Liver (tissue), 9 donors: ENCODE measurements around the gene GLT1D1. TPM values are rescaled to one million over a fixed set of nuclear protein-coding genes. Genes with fewer than 3 reads are reported as not detected.
A peak's percentile ranks its signal among the peaks of the same experiment; 100 is the strongest.

Source experiments
- DNase-seq: peaks from one replicate; pipeline ENCODE4 v3.0.0-alpha.2; 2017; ENCODE audit warnings: low spot score
- H3K27ac ChIP-seq, 2 donors: one replicate each; pipeline ENCODE4 v1.7.0; 2013; ENCODE audit warnings: inconsistent platforms in 2 of 2, low read length in 2 of 2, control low read depth in 1 of 2, low read depth in 1 of 2, mild to moderate bottlenecking in 1 of 2
- H3K27me3 ChIP-seq, 4 donors: one replicate each; pipeline versions ENCODE4 v1.6.1 to v1.7.0; 2013; ENCODE audit warnings: low read length in 3 of 4, inconsistent platforms in 1 of 4, mild to moderate bottlenecking in 1 of 4, moderate library complexity in 1 of 4; ENCODE audit not compliant: control insufficient read depth in 4 of 4, insufficient read depth in 4 of 4
- H3K36me3 ChIP-seq, 4 donors: one replicate each; pipeline versions ENCODE4 v1.6.1 to v1.7.0; 2013; ENCODE audit warnings: low read length in 3 of 4, mild to moderate bottlenecking in 3 of 4, low read depth in 1 of 4, moderate library complexity in 1 of 4; ENCODE audit not compliant: control insufficient read depth in 4 of 4, insufficient read depth in 3 of 4
- H3K4me1 ChIP-seq, 4 donors: one replicate each; pipeline versions ENCODE4 v1.6.1 to v1.7.0; 2013; ENCODE audit warnings: low read length in 3 of 4, mild to moderate bottlenecking in 3 of 4, moderate library complexity in 1 of 4; ENCODE audit not compliant: control insufficient read depth in 4 of 4, insufficient read depth in 4 of 4
- H3K4me3 ChIP-seq, 3 donors: one replicate each; pipeline versions ENCODE4 v1.6.1 to v1.7.0; 2013; ENCODE audit warnings: low read length in 3 of 3, control low read depth in 1 of 3, low read depth in 1 of 3, mild to moderate bottlenecking in 1 of 3
- H3K9ac ChIP-seq, 2 donors: one replicate each; pipeline ENCODE4 v1.7.0; 2013; ENCODE audit warnings: low read length in 2 of 2, mild to moderate bottlenecking in 2 of 2, moderate library complexity in 2 of 2, control low read depth in 1 of 2, low read depth in 1 of 2
- H3K9me3 ChIP-seq, 4 donors: one replicate each; pipeline versions ENCODE4 v1.6.1 to v1.7.0; 2013; ENCODE audit warnings: low read length in 3 of 4; ENCODE audit not compliant: control insufficient read depth in 4 of 4
- FOXA2 ChIP-seq: IDR thresholded peaks from 2 replicates; pipeline ENCODE4 v1.6.1; 2016; ENCODE audit warnings: antibody characterized with exemption
- GABPA ChIP-seq, 2 donors: IDR thresholded peaks in 1 of 2; conservative IDR thresholded peaks in 1 of 2; 2 replicates each; pipeline ENCODE4 v1.6.1; 2016; ENCODE audit warnings: antibody characterized with exemption in 2 of 2, mild to moderate bottlenecking in 1 of 2, moderate library complexity in 1 of 2
- HNF4A ChIP-seq, 2 donors: conservative IDR thresholded peaks; 2 replicates each; pipeline ENCODE4 v1.6.1; 2016; ENCODE audit warnings: antibody characterized with exemption in 2 of 2, mild to moderate bottlenecking in 2 of 2
- JUND ChIP-seq, 2 donors: IDR thresholded peaks; 2 replicates each; pipeline ENCODE4 v1.6.1; 2016; ENCODE audit warnings: antibody characterized with exemption in 2 of 2
- MAX ChIP-seq: IDR thresholded peaks from 2 replicates; pipeline ENCODE4 v1.6.1; 2016; ENCODE audit warnings: antibody characterized with exemption
- RAD21 ChIP-seq, 2 donors: IDR thresholded peaks; 2 replicates each; pipeline ENCODE4 v1.6.1; 2016; ENCODE audit warnings: antibody characterized with exemption in 2 of 2, mild to moderate bottlenecking in 2 of 2
- RXRA ChIP-seq, 2 donors: IDR thresholded peaks; 2 replicates each; pipeline ENCODE4 v1.6.1; 2017 to 2018; ENCODE audit warnings: antibody characterized with exemption in 2 of 2, mild to moderate bottlenecking in 1 of 2
- SP1 ChIP-seq: IDR thresholded peaks from 2 replicates; pipeline ENCODE4 v1.6.1; 2018; ENCODE audit warnings: antibody characterized with exemption, mild to moderate bottlenecking
- TAF1 ChIP-seq: conservative IDR thresholded peaks from 2 replicates; pipeline ENCODE4 v1.6.1; 2016; ENCODE audit warnings: antibody characterized with exemption, mild to moderate bottlenecking
- YY1 ChIP-seq: IDR thresholded peaks from 2 replicates; pipeline ENCODE4 v1.6.1; 2016; ENCODE audit warnings: antibody characterized with exemption, mild to moderate bottlenecking
- WGBS: extraction: QIAGEN DNeasy Blood & Tissue Kit; methylation state at CpG from one replicate; pipeline ENCODE4 v1.1.7; 2013; 5-methylcytosine and 5-hydroxymethylcytosine counted together
- polyA plus RNA-seq, 2 donors: library from polyadenylated mRNA; stranded (reverse) in 1 of 2; unstranded in 1 of 2; fragments of 200-250 nt in 1 of 2; fragments of >200 nt in 1 of 2; fragmentation: Nextera tagmentation in 1 of 2; extraction: Ambion mirVana in 1 of 2; gene quantifications; one replicate each; pipeline versions ENCODE4 v1.2.1 to v1.2.3, GENCODE V29; 2013 to 2015
- total RNA-seq, 2 donors: library from RNA; depleted of rRNA; stranded (reverse); fragments of >200 nt; gene quantifications; one replicate each; pipeline ENCODE4 v1.2.3, GENCODE V29; 2014
- TF ChIP-seq, protein P1 (sequence below): IDR thresholded peaks from 2 replicates; pipeline ENCODE4 v1.6.1; 2016; ENCODE audit warnings: antibody characterized with exemption
- TF ChIP-seq, protein P2 (sequence below): IDR thresholded peaks from 2 replicates; pipeline ENCODE4 v1.6.1; 2016; ENCODE audit warnings: antibody characterized with exemption, mild to moderate bottlenecking
- donor health status: healthy.
- donor health status: healthy.
- donor health status: healthy.
- donor health status: healthy.
- donor health status: healthy.

GLT1D1 gene
- total and polyA plus RNA-seq, 4 donors: 10.4 to 17.7 (median 13.9) TPM

DNA sequence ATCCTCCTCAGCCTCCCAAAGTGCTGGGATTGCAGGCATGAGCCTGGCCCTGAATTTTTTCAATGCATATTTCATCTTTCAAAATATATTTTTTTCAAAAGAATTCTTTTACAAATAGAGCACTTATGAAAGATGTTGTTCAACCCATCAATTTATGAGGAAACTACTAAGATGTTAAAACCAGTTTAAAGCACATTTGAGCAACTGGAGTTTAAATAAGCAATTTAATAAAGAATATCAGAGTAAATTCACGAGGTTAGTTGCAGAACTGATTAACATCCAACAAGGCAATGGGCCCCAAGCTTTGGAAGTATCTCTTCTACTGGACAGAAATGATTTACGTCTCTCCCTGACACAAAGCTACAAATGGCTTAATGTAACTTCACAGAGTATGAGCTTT, 23.3 kb downstream of the GLT1D1 start:
- H3K27ac ChIP-seq: no peak overlapping the region
- no peaks in the 10 kb centered on the region for H3K27me3 ChIP-seq
- WGBS: 86% methylated on average over 2 of the region's 2 CpGs
- H3K36me3 ChIP-seq: peaks cover 0 to 17% (median 10%) of the 10 kb centered on the region in 4 donors
- peaks cover 0 to 8% (median under 1%) of the 10 kb centered on the region in 4 donors for H3K9me3 ChIP-seq
- no peak for DNase-seq
- H3K9ac ChIP-seq: no peak overlapping the region
- peaks cover 0 to 15% (median 8%) of the 10 kb centered on the region in 4 donors for H3K4me1 ChIP-seq
- no peak overlapping the region for H3K4me3 ChIP-seq
- TF ChIP-seq RXRA (IDR thresholded peaks at IDR 0.05) (no peak), TAF1 (no peak), JUND (IDR thresholded peaks at IDR 0.05) (no peak)

DNA sequence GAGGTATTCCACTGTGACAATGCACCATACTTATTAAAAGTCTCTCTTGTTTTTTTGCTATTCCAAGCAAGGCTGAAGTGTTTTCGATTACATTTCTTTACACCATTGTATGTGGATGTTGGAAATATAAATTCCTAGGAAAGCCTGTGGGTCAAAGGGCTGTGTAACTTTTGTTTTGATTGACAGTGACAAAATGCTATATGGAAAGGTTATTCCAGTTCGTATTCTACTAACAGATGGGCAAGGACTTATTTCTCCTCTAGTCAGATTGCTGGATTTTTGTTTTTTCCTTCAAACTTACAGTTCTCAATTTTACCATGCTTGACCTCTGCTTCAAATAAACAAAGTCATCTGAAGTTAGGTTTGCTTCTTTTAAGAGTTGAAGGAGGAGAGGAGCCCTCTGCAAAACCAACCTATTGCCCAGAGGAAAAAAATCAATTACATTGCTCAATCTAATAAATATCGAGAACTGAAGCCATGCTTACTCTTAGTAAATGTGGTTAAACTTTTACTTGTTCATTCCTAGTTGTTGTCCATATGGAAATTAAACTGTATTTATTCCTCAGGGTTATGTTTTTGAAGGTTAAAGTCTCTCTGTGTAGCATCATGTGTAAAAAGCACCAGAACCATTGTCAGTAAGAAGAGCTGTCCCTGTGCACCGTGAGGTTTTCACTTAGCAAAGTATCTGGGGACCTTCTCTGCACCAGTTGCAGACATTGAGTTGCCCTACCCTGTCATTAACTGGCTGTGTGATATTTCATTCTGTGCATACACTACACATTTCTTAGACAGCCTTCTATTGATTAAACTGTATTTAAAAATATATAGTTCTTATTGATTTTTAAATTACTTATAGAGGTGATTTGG, 26.9 kb downstream of the GLT1D1 start:
- peaks cover 0 to 17% (median 10%) of the 10 kb centered on the region in 4 donors for H3K36me3 ChIP-seq
- peak overlapping the region; percentile 66 to 82 for H3K27ac ChIP-seq
- H3K4me1 ChIP-seq: peaks cover 0 to 12% (median 8%) of the 10 kb centered on the region in 4 donors
- no peak overlapping the region for H3K4me3 ChIP-seq
- peak overlapping the region; percentile 36 for H3K9ac ChIP-seq
- H3K27me3 ChIP-seq: no peaks in the 10 kb centered on the region
- H3K9me3 ChIP-seq: peaks cover 0 to 8% (median under 1%) of the 10 kb centered on the region in 4 donors
- no peak for DNase-seq
- WGBS: 31% methylated on average over 4 of the region's 4 CpGs
- peak; percentile 38 for TF ChIP-seq SP1
- TF ChIP-seq JUND (IDR thresholded peaks at IDR 0.05): peak in 1 of 2 donors; percentile 11
- TF ChIP-seq GABPA (IDR thresholded peaks at IDR 0.05 in 1 of 2, conservative IDR thresholded peaks at IDR 0.05 in 1 of 2): no peak
- TF ChIP-seq, protein P1, sequence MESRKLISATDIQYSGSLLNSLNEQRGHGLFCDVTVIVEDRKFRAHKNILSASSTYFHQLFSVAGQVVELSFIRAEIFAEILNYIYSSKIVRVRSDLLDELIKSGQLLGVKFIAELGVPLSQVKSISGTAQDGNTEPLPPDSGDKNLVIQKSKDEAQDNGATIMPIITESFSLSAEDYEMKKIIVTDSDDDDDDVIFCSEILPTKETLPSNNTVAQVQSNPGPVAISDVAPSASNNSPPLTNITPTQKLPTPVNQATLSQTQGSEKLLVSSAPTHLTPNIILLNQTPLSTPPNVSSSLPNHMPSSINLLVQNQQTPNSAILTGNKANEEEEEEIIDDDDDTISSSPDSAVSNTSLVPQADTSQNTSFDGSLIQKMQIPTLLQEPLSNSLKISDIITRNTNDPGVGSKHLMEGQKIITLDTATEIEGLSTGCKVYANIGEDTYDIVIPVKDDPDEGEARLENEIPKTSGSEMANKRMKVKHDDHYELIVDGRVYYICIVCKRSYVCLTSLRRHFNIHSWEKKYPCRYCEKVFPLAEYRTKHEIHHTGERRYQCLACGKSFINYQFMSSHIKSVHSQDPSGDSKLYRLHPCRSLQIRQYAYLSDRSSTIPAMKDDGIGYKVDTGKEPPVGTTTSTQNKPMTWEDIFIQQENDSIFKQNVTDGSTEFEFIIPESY: peak; percentile 28
- TF ChIP-seq, protein P2, sequence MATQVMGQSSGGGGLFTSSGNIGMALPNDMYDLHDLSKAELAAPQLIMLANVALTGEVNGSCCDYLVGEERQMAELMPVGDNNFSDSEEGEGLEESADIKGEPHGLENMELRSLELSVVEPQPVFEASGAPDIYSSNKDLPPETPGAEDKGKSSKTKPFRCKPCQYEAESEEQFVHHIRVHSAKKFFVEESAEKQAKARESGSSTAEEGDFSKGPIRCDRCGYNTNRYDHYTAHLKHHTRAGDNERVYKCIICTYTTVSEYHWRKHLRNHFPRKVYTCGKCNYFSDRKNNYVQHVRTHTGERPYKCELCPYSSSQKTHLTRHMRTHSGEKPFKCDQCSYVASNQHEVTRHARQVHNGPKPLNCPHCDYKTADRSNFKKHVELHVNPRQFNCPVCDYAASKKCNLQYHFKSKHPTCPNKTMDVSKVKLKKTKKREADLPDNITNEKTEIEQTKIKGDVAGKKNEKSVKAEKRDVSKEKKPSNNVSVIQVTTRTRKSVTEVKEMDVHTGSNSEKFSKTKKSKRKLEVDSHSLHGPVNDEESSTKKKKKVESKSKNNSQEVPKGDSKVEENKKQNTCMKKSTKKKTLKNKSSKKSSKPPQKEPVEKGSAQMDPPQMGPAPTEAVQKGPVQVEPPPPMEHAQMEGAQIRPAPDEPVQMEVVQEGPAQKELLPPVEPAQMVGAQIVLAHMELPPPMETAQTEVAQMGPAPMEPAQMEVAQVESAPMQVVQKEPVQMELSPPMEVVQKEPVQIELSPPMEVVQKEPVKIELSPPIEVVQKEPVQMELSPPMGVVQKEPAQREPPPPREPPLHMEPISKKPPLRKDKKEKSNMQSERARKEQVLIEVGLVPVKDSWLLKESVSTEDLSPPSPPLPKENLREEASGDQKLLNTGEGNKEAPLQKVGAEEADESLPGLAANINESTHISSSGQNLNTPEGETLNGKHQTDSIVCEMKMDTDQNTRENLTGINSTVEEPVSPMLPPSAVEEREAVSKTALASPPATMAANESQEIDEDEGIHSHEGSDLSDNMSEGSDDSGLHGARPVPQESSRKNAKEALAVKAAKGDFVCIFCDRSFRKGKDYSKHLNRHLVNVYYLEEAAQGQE: no peak
- peak; percentile 84 for TF ChIP-seq YY1
- TF ChIP-seq HNF4A (conservative IDR thresholded peaks at IDR 0.05): peak; percentile 55 to 58
- peak; percentile 45 to 60 for TF ChIP-seq RXRA (IDR thresholded peaks at IDR 0.05)
- TF ChIP-seq FOXA2: peak; percentile 15
- TF ChIP-seq RAD21 (IDR thresholded peaks at IDR 0.05): no peak
- TF ChIP-seq MAX: peak; percentile 27
